Medulla oblongata (tissue), 1 donor: Measurements from ENCODE around the gene MRGPRG.

Experiments used
- DNase-seq: peaks from one replicate; pipeline ENCODE4 v3.0.0-alpha.2; 2015; ENCODE audit errors: extremely low spot score

The MRGPRG gene

DNA sequence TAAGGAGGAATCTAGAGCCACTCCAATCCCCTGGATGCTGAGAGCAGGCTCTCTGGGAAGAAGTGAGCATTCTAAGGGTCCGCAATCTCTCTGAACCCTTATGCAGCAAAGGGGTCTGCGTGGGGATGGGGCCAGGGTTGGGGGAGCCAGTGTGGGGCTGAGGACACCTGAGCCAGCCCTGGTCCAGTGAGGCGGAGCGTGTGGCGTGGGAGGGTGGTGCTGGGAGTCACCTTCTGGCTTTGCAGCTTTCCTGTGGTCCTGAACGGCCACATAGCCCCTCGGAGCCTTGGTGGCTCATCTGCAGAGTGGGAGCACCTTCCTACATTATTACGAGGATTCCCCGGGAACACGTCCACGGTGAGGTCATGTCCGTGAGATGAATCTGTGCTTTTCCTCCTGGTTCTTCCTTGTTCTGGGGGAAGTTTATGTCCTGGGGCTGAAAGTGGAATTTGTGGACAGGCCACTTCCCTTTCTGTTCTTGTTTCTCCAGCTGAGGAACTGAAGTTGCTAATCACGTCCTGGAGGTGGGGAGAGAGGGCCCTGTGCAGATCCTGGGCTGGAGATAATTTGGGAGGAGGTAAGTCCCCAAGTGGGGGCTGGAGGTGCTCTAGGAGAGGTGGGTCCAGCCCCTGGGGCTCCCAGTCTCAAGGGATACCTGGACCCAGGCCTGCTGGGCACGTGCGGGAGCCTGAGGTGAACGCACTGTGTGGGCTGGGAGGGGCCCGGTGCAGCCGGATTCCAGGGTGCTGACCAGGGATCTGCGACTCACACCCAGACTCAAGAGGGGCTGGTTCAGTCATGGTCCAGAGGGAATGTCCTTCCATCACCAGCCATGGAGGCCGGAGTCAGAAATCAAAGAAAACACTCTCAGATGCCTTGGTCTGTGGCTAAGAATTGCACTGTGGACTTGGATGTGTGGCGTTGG is 7.5 kb upstream of the MRGPRG start:
- DNase-seq, result no peak

- no peak for DNase-seq
Measured at GRCh38 chr11:3225159-3225758, 6.6 kb upstream of the MRGPRG start.

DNA sequence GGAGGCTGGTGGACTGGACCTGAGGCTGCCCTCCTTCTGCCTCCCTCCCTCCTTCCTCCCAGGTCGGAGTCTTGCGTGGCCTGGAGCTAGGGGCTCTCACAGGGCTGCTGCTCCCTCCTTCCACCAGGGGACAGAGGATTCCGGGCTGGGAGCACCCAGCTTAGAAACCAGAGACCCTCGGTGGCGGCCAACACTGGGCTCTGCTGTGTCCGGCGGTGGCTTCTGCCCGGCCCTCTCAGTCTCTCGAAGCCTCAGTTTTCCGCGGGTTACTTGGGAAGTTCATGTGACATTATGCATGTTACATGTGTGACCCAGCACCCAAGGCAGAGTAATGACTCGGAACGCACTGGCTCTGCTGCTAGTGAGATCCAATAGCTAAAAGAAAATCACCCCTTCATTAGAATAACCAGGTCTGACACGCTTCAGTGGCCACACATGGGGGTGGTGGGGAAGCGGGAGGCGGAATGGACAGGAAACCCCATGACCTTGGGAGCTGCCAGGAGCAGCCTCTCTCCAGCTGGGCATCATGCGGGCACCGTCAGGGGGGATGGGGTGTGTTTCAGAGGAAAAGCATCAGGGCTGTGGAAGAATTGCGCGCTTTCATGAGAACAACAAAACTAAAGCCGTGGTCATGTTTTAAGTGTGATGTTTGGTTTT is 5.9 kb upstream of the MRGPRG start:
- DNase-seq, result no peak

DNA sequence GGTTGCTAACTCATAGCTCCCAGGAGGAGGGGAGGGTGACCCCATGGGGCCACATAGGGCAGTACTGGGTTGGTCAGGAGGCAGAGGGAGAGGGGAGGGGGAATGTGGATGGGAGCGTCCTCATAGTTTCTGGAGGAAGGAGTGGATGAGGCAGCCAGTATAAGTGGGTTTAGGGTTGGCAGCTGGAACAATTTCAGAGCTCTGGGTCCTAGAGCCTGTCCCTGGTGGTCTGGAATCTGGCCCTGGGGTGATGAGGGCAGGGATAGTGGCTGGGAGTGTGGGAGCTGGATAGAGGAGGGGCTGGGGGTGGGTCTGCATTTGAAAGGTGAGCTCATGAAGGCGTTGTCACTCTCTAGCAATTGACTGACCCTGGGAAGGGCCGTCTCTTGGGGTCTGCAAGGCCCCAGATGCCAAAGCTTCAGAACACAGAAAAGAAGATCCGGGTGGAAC is 5.3 kb upstream of the MRGPRG start:
- no peak for DNase-seq

DNA sequence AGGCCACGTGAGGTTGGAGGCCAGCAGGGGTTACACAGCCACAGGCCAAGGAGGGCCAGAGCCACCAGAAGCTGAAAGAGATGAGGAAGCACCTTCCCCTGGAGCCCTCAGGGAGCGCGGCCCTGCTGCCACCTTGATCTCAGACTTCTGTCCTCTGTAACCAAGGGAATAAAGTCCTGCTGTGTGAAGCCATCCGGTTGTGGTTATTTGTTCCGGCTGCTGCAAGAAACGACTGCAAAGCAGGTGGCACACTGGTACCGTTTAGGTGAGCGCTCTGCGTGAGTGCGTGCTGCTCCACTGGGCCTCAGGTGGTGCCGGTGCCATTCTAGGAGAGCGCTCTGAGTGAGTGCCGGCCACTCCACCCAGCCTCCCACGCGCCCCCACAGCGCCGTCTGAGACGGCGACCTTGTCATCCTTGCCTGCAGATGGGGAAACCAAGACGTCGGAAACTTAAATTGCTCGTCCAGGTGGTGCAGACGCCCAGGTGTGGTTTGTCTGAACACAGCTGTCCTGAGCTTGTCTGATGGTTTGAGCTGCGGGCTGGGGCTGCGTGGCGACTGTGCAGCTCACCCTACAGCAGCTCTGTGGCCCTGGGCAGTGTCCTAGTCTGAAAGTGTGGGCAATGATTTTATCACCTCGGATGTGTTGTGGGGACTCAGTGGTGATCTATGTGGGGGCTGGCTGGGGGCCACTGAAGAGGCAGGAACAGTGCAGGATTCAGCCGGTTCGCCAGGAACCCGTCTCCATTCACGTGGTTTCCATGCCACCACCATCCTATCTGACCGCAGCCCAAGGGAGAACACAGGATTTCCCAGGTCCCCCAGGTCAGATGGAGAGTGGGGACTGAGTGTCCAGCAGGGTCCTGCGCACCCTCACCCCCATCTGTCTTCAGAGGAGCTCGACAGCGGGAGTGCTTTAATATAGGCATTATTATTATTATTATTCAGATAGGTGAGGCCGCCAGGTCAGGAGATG is 4.6 kb upstream of the MRGPRG start:
- DNase-seq, result no peak

- DNase-seq, result no peak
Measured at GRCh38 chr11:3222003-3222855, 3.6 kb upstream of the MRGPRG start.

DNA sequence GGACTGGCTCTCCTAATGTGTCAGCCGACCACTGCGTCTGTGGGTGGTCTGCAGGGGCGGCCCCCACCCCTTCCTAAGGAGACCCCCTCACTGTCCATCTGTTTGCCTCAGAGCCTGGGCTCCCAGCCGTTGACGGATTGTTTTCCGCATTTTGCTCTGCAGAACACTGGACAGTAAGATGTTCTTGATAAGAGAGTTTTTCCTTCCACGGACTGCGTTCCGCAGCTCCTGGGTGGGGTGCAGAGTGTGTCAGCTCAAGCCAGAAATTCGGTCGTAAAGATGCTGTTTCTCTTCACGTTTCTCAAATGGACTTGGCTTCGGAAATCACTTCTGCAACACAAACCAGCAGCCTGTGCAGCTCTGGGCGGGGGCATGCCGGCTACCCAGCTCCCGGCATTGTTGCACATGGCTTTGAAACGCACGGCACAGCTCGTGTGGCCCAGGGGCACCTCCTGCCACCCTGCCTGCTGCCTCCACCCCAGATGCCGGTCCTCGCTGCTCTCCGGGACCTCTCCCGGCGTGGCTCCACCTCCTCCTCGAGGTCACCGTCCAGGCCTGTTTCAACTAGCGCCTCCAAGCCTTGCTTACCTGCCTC is 2.9 kb upstream of the MRGPRG start:
- DNase-seq, result no peak

DNA sequence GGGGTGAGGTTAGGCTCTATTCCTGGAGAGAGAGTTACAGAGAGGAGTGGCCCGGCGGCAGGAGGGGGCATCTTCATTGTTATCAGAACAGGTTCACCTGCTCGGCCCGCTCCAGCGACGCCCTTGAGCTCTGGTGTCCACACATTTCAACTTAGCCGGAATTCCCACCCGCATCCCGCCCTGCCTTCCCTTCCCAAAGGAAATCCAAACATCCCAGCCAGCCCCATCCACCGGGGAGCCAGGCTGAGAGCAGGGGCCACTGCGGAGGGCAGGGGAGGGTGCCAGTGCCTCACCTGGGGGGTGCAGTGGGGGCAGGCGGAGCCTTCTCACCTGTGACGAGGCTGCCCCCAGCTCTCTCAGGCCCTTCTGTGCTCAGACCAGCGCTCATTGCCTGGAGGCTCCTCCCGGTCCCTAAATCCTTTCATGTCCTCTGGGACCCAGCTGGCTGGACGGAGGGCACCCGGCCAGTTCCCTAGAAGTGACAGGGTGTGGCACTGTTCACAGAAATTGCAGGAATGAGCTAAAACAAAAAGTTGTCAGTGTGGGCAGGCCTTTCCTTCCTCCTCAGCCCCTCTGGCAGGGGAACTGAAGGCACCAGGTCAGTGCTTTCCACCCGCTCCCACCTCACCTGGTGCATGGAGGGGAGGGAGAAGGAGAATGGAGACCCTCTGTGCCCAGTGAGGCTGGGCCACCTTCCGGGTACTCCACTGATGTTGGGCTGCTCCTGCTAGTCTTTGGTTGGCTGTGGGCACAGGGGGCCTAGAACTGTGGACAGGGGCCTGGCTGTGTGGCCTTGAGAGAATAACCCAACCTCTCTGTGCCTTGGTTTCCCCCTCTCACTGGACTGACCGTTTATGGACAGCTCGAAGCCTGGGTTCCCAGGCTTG is 2.2 kb upstream of the MRGPRG start:
- no peak for DNase-seq

DNA sequence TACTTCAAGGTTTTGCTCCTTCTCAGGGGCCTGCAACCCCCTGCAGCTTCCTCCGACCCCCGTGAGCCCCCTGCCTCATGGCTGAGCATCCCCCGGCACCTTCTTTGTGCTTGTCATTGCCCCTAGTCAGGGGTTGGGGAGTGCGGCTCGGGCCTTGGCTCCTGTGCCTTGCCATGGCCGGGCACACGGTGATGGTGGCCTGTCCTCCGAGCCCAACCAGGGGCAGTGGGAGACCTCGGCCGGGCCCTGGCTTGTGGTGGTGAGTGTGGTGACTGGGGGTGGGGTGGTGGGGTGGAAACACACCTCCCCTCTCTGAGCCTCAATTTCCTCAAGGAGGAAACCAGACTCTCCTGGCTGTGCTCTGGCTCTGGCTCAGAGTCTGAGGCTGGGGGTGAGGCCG is 1.5 kb upstream of the MRGPRG start:
- DNase-seq, result no peak

DNA sequence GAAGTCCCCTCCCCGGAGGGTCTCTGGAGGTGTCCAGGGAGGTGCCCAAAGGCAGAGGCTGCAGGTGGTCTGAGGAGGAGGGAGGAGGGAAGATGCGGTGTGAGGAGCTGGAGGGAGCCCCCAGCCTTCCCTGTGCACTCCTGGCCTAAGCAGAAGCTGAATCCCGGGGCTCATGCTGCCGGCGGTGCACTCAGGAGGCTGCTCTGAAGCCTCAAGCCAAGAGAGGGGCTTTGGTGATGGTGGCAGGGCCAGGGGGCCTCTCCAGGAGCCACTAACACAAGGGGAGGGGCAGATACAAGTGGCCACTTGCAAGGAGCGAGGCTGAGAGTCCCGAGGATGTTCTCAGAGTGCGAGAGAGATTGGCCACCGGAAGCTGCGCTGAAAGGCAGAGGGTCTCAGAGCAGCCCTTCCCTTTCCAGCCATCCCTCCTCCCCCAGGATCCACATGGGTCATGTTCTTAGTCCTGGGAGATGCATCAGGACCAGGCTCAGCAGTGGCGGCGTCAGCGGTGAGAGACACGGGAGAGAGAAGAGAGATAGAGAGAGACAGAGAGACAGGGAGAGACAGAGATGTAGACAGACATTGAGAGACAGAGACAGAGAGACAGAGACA is 774 bp upstream of the MRGPRG start:
- DNase-seq, result no peak

GRCh38 chr11:3217818-3218482 is 663 bp downstream of the MRGPRG start:
- DNase-seq, result no peak

DNA sequence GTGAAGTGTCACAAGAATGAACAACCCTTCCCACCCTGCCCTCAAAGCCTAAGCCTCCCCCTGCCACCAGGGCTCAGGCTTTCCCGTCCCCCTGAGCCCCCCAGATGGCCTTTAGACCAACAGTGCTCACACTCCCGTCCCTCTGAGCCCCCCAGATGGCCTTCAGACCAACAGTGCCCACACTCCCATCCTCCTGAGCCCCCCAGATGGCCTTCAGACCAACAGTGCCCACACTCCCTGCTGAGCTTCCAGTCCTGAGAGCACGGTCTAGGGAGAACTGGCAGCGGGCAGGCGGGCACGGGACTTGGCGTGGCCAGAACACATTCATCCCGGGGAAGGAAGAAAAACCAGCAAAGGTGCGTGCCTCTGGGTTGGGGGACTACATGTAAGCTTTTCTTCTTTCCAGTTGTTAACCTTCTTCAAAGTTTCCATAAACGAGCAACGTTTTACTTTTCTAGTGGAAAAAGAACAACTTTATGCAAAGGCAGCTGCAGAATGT is 2.5 kb downstream of the MRGPRG start:
- no peak for DNase-seq

DNA sequence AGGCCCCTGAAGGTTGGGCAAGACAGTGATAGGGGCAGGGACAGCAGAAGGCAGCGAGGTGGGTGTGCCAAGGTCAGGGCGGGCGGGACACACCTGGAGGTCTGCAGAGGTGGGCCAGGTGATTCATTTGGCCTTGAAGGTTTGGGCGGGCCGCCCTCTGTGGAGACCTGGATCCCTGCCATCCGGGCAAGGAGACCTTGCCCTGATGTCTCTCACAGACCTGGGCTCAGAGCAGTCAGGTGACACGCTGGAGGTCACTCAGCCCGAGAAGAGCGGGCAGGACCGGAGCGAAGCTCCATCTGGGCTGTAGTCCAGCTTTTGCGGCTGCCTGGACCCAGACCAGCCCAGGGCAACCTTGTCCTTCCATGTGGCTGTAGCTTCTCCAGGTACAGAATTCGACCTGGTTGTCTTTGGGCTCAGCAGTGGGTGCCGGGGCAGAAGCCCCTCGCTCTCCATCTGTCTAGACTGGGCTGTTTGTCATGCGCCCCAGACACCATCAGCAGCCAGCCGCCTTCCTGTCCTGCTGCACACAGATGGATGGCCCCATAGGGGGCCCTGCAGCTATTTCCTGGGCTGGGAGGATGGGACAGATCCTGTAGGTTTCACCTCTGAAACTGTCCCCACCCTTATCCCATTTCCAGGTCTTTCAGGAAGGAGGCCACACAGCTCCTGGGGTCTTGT is 3.1 kb downstream of the MRGPRG start:
- DNase-seq, result no peak

- no peak for DNase-seq
Measured at GRCh38 chr11:3214420-3214699, 4.3 kb downstream of the MRGPRG start.

GRCh38 chr11:3213659-3214419 is 4.8 kb downstream of the MRGPRG start:
- no peak for DNase-seq

DNA sequence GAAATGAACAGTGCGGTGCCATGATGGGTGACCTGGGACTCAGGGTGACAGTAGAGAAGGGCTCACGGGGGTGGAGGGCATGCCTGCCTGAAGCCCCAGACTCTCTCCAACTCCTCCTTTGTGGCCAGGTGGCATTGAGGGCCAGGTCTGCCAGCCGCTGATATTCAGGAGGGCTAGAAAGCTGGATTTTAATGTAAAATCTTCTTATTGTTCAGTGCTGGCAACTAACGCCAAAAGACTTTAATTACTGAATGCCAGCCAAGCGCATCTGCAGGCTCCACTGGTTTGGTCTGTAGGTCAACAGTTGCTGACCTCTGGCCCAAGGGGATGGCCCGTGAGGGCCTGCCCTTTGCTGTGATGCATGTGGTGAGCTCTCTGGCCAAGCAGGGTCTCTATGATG is 10.3 kb downstream of the MRGPRG start:
- no peak for DNase-seq
